IMR-90 (cell line): ENCODE measurements around the gene STIL. TPM values are rescaled to one million over a fixed set of nuclear protein-coding genes. Genes with fewer than 3 reads are reported as not detected.

Source experiments
- ATAC-seq: fragments of 200-7000 bp; cut with Tn5 transposase; 2 replicates; pipeline ENCODE4 v1.9.1; 2020; ENCODE audit warnings: low read depth, mild to moderate bottlenecking, moderate library complexity
- BruUV-seq: library from RNA; stranded (reverse); fragments of 400-500 nt; replicated peaks from 2 replicates; lab custom pipeline; 2021; lab: Mats Ljungman, UMichigan
- CTCF ChIA-PET: fragments of 300-600 bp; formaldehyde crosslinking; extraction: SDS; loops from one replicate; lab custom pipeline; 2021; ENCODE audit warnings: antibody characterized with exemption; lab: Yijun Ruan, JAX
- POLR2A ChIA-PET: fragments of 300-600 bp; sonication (Branson Sonifier 250); formaldehyde crosslinking; loops from one replicate; lab custom pipeline; 2022; ENCODE audit warnings: antibody characterized with exemption; ENCODE audit not compliant: unreplicated experiment; lab: Charles Lee
- DNase-seq: peaks from one replicate; pipeline ENCODE4 v3.0.0; 2013
- H2AFZ ChIP-seq: replicated peaks from 2 replicates; pipeline ENCODE3; 2013; ENCODE audit warnings: low read length, mild to moderate bottlenecking; ENCODE audit not compliant: poor library complexity
- H2AK5ac ChIP-seq: 2 replicates; pipeline ENCODE4 v1.6.1; 2013; ENCODE audit warnings: low read depth, low read length, inconsistent platforms
- H2AK9ac ChIP-seq: replicated peaks from 2 replicates; pipeline ENCODE3; 2013; ENCODE audit warnings: mild to moderate bottlenecking, low read depth, low read length, moderate library complexity; ENCODE audit not compliant: poor library complexity
- H2BK120ac ChIP-seq: 2 replicates; pipeline ENCODE4 v1.6.1; 2013; ENCODE audit warnings: low read depth, low read length, inconsistent platforms
- H2BK15ac ChIP-seq: 3 replicates; pipeline ENCODE4 v1.6.1; 2013; ENCODE audit warnings: low read depth, low read length, inconsistent platforms
- H2BK20ac ChIP-seq: 2 replicates; pipeline ENCODE4 v1.6.1; 2013; ENCODE audit warnings: low read depth, mild to moderate bottlenecking, inconsistent platforms, low read length, moderate library complexity
- H2BK5ac ChIP-seq: 2 replicates; pipeline ENCODE4 v1.6.1; 2013; ENCODE audit warnings: mild to moderate bottlenecking, low read depth, low read length, inconsistent platforms; ENCODE audit not compliant: poor library complexity, severe bottlenecking
- H3K14ac ChIP-seq: replicated peaks from 2 replicates; pipeline ENCODE4 v1.6.1; 2013; ENCODE audit warnings: low read depth, low read length, inconsistent platforms
- H3K18ac ChIP-seq: 2 replicates; pipeline ENCODE4 v1.6.1; 2013; ENCODE audit warnings: low read depth, low read length, control low read depth
- H3K23ac ChIP-seq: 2 replicates; pipeline ENCODE4 v1.6.1; 2013; ENCODE audit warnings: low read depth, low read length, inconsistent platforms
- H3K27ac ChIP-seq: 2 replicates; pipeline ENCODE4 v1.5.1; 2013; ENCODE audit warnings: mild to moderate bottlenecking, control low read depth, low read length; ENCODE audit not compliant: insufficient read depth
- H3K27me3 ChIP-seq: 2 replicates; pipeline ENCODE4 v1.6.1; 2013; ENCODE audit warnings: low read length; ENCODE audit not compliant: control insufficient read depth, insufficient read depth
- H3K36me3 ChIP-seq: 2 replicates; pipeline ENCODE4 v1.6.1; 2013; ENCODE audit warnings: low read length, mixed read lengths; ENCODE audit not compliant: control insufficient read depth, insufficient read depth
- H3K4ac ChIP-seq: 2 replicates; pipeline ENCODE4 v1.6.1; 2013; ENCODE audit warnings: low read depth, low read length, inconsistent platforms
- H3K4me1 ChIP-seq: 2 replicates; pipeline ENCODE4 v1.6.1; 2013; ENCODE audit warnings: low read length, mixed read lengths; ENCODE audit not compliant: control insufficient read depth, insufficient read depth
- H3K4me2 ChIP-seq: 2 replicates; pipeline ENCODE4 v1.6.1; 2013; ENCODE audit warnings: low read depth, mild to moderate bottlenecking, control low read depth, low read length, moderate library complexity
- H3K4me3 ChIP-seq: 2 replicates; pipeline ENCODE4 v1.5.1; 2013; ENCODE audit warnings: low read depth, mild to moderate bottlenecking, control low read depth, low read length, moderate library complexity; ENCODE audit not compliant: insufficient read depth
- H3K56ac ChIP-seq: 2 replicates; pipeline ENCODE4 v1.6.1; 2013; ENCODE audit warnings: low read length, inconsistent platforms; ENCODE audit not compliant: insufficient read depth; ENCODE audit errors: extremely low read depth
- H3K79me1 ChIP-seq, 2 experiments: 2 replicates each; pipeline ENCODE4 v1.6.1; 2013; ENCODE audit warnings: low read length in 2 of 2, inconsistent platforms in 1 of 2, low read depth in 1 of 2
- H3K9ac ChIP-seq: 2 replicates; pipeline ENCODE4 v1.6.1; 2013; ENCODE audit warnings: low read depth, low read length, control low read depth
- H3K9me1 ChIP-seq: 2 replicates; pipeline ENCODE4 v1.6.1; 2013; ENCODE audit warnings: low read length, inconsistent platforms; ENCODE audit not compliant: insufficient read depth
- H3K9me3 ChIP-seq: 2 replicates; pipeline ENCODE4 v1.6.1; 2013; ENCODE audit warnings: low read length; ENCODE audit not compliant: control insufficient read depth, insufficient read depth
- H4K20me1 ChIP-seq: 2 replicates; pipeline ENCODE4 v1.6.1; 2013; ENCODE audit warnings: low read length, inconsistent platforms; ENCODE audit not compliant: insufficient read depth
- H4K5ac ChIP-seq: 2 replicates; pipeline ENCODE4 v1.6.1; 2013; ENCODE audit warnings: mild to moderate bottlenecking, low read depth, low read length, control low read depth
- H4K8ac ChIP-seq, 2 experiments: 2 replicates each; pipeline ENCODE4 v1.6.1; 2013; ENCODE audit warnings: low read depth in 2 of 2, low read length in 2 of 2, control low read depth in 1 of 2, inconsistent platforms in 1 of 2
- H4K91ac ChIP-seq: 2 replicates; pipeline ENCODE4 v1.6.1; 2013; ENCODE audit warnings: low read depth, low read length, inconsistent platforms; ENCODE audit not compliant: insufficient read depth
- BHLHE40 ChIP-seq: fragments of 150-350 bp; IDR thresholded peaks from 2 replicates; pipeline ENCODE4 v1.6.1; 2016; ENCODE audit warnings: mild to moderate bottlenecking, low read depth, low read length
- CEBPB ChIP-seq: IDR thresholded peaks from 2 replicates; pipeline ENCODE4 v1.6.1; 2012; ENCODE audit warnings: low read depth, low read length, improper control_type of control experiment
- CHD1 ChIP-seq: IDR thresholded peaks from 2 replicates; pipeline ENCODE4 v1.6.1; 2012; ENCODE audit warnings: low read depth, low read length, improper control_type of control experiment
- FOS ChIP-seq: fragments of 150-350 bp; IDR thresholded peaks from 2 replicates; pipeline ENCODE4 v1.6.1; 2016; ENCODE audit warnings: low read depth, low read length
- MAFK ChIP-seq: IDR thresholded peaks from 2 replicates; pipeline ENCODE4 v1.6.1; 2012; ENCODE audit warnings: low read depth, low read length, improper control_type of control experiment
- MAZ ChIP-seq: IDR thresholded peaks from 2 replicates; pipeline ENCODE4 v1.6.1; 2012; ENCODE audit warnings: low read depth, mild to moderate bottlenecking, low read length, improper control_type of control experiment, moderate library complexity, borderline replicate concordance
- MXI1 ChIP-seq: IDR thresholded peaks from 2 replicates; pipeline ENCODE4 v1.6.1; 2012; ENCODE audit warnings: low read depth, mild to moderate bottlenecking, low read length, moderate library complexity, borderline replicate concordance
- NFE2L2 ChIP-seq: fragments of 150-350 bp; IDR thresholded peaks from 2 replicates; pipeline ENCODE4 v1.6.1; 2016; ENCODE audit warnings: low read depth, mild to moderate bottlenecking, low read length
- POLR2A ChIP-seq: IDR thresholded peaks from 2 replicates; pipeline ENCODE4 v1.6.1; 2012; ENCODE audit warnings: mild to moderate bottlenecking, low read depth, low read length
- RAD21 ChIP-seq: IDR thresholded peaks from 2 replicates; pipeline ENCODE4 v1.6.1; 2012; ENCODE audit warnings: low read length, improper control_type of control experiment
- RCOR1 ChIP-seq: IDR thresholded peaks from 2 replicates; pipeline ENCODE4 v1.6.1; 2012; ENCODE audit warnings: mild to moderate bottlenecking, low read length, improper control_type of control experiment; ENCODE audit not compliant: insufficient replicate concordance
- RFX5 ChIP-seq: IDR thresholded peaks from 2 replicates; pipeline ENCODE4 v1.8.0; 2012; ENCODE audit warnings: low read depth, mild to moderate bottlenecking, low read length, moderate library complexity
- SMC3 ChIP-seq: fragments of 150-350 bp; IDR thresholded peaks from 2 replicates; pipeline ENCODE4 v1.6.1; 2016; ENCODE audit warnings: low read depth, mild to moderate bottlenecking, antibody characterized with exemption, low read length, moderate library complexity
- WGBS, 2 experiments: methylation state at CpG; one replicate each; pipeline versions ENCODE4 v1.1.5 to v1.1.7; 2013; ENCODE audit warnings: missing lambda C conversion rate in 2 of 2; ENCODE audit not compliant: insufficient read length in 1 of 2; ENCODE audit errors: extremely low coverage in 2 of 2; 5-methylcytosine and 5-hydroxymethylcytosine counted together
- dilution Hi-C: fragments of 300-500 bp; cut with HindIII; formaldehyde crosslinking; loops from one replicate; pipeline ENCODE4 v1.14.3; 2018; ENCODE audit warnings: low sequenced_read_pairs; ENCODE audit not compliant: unreplicated experiment
- in situ Hi-C: fragments of 300-500 bp; cut with MboI; formaldehyde crosslinking; loops from 3 replicates; pipeline ENCODE4 v1.14.3; 2019; ENCODE audit warnings: low sequenced_read_pairs, inconsistent platforms, mixed read lengths
- intact Hi-C: fragments of 100-400 bp; cut with micrococcal nuclease; formaldehyde crosslinking; loops from 2 replicates; pipeline ENCODE4 v1.10.0; 2022
- polyA plus RNA-seq, 3 experiments: library from polyadenylated mRNA; depleted of rRNA; stranded (reverse); fragments of >200 nt; gene quantifications; 2 replicates each; pipeline ENCODE4 v1.2.3, GENCODE V29; 2012; ENCODE audit warnings: low replicate concordance in 1 of 3
- total RNA-seq: library from RNA; depleted of rRNA; stranded (reverse); fragments of >200 nt; gene quantifications from 2 replicates; pipeline ENCODE4 v1.2.3, GENCODE V29; 2012
- TF ChIP-seq, protein P1 (sequence below): fragments of 150-350 bp; IDR thresholded peaks from 2 replicates; pipeline ENCODE4 v1.6.1; 2016; ENCODE audit warnings: low read depth, mild to moderate bottlenecking, low read length, moderate library complexity, borderline replicate concordance
- TF ChIP-seq, protein P2 (sequence below): conservative IDR thresholded peaks from 2 replicates; pipeline ENCODE4 v1.5.1; 2012; ENCODE audit warnings: mild to moderate bottlenecking, low read depth, low read length, improper control_type of control experiment
- TF ChIP-seq, protein P3 (sequence below): fragments of 150-350 bp; IDR thresholded peaks from 2 replicates; pipeline ENCODE4 v1.6.1; 2017; ENCODE audit warnings: mild to moderate bottlenecking, antibody characterized with exemption, low read length, low read depth

The STIL gene
- total and polyA plus RNA-seq, 2 of the 4 experiments (the other 2 are of a cell fraction) = 6.8 to 17.2 TPM

DNA sequence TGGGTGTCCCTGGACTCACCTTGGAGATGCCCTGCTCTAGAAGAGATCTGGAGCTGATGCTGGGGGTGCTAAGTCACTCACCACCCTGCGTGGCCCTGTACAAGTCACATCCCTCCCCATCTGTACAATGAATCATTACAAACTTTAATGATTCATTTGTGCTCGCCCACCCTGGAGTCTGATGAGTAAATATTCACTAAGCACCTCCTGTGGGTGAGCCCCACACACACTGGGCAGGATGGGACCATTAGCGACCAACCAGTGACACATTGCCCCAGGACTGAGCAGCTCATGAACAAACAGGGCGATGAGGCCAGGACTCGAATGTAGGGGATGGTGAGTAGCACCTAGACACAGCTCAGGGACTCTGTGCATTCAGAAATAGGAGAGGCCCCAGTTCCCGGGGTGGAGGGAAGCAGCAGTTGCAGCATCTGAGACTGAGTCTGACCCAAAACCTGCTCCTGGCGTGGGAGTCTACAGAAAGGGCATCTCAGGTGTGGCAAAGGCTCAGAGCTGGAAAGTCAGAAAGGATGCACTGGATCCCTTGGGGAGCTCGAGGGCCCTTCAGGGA, 106.1 kb downstream of the STIL start:
- H3K27ac ChIP-seq = no peak overlapping the region
- 42% methylated on average over 4 of the region's 8 CpGs; no CpG with 5 or more reads in 1 of the 2 experiments for WGBS, 2 experiments
- no peaks in the 10 kb centered on the region for H4K20me1 ChIP-seq
- no peak overlapping the region for H2AK9ac ChIP-seq
- no peak for ATAC-seq
- CTCF ChIA-PET = no interaction called here
- no peaks in the 10 kb centered on the region for H3K36me3 ChIP-seq
- H2BK20ac ChIP-seq = no peak overlapping the region
- dilution Hi-C loops = no loop called here
- no peak overlapping the region for H3K18ac ChIP-seq
- no peak overlapping the region for H3K4me3 ChIP-seq
- POLR2A ChIA-PET = no interaction called here
- H3K79me1 ChIP-seq = no peaks in the 10 kb centered on the region
- no peak overlapping the region for H3K23ac ChIP-seq
- no peak for TF ChIP-seq FOS
- no peak for TF ChIP-seq RFX5
- TF ChIP-seq, protein P1, sequence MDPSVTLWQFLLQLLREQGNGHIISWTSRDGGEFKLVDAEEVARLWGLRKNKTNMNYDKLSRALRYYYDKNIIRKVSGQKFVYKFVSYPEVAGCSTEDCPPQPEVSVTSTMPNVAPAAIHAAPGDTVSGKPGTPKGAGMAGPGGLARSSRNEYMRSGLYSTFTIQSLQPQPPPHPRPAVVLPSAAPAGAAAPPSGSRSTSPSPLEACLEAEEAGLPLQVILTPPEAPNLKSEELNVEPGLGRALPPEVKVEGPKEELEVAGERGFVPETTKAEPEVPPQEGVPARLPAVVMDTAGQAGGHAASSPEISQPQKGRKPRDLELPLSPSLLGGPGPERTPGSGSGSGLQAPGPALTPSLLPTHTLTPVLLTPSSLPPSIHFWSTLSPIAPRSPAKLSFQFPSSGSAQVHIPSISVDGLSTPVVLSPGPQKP = no peak
- no peak for TF ChIP-seq POLR2A
- no peak for TF ChIP-seq NFE2L2
- TF ChIP-seq RAD21 = no peak
- TF ChIP-seq MAZ = no peak
- TF ChIP-seq RCOR1 = no peak
- TF ChIP-seq, protein P2, sequence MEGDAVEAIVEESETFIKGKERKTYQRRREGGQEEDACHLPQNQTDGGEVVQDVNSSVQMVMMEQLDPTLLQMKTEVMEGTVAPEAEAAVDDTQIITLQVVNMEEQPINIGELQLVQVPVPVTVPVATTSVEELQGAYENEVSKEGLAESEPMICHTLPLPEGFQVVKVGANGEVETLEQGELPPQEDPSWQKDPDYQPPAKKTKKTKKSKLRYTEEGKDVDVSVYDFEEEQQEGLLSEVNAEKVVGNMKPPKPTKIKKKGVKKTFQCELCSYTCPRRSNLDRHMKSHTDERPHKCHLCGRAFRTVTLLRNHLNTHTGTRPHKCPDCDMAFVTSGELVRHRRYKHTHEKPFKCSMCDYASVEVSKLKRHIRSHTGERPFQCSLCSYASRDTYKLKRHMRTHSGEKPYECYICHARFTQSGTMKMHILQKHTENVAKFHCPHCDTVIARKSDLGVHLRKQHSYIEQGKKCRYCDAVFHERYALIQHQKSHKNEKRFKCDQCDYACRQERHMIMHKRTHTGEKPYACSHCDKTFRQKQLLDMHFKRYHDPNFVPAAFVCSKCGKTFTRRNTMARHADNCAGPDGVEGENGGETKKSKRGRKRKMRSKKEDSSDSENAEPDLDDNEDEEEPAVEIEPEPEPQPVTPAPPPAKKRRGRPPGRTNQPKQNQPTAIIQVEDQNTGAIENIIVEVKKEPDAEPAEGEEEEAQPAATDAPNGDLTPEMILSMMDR = no peak
- TF ChIP-seq CEBPB = no peak
- TF ChIP-seq CHD1 = no peak
- no peak for TF ChIP-seq MAFK
- TF ChIP-seq SMC3 = no peak
- no peak for TF ChIP-seq BHLHE40
- TF ChIP-seq MXI1 = no peak
- TF ChIP-seq, protein P3, sequence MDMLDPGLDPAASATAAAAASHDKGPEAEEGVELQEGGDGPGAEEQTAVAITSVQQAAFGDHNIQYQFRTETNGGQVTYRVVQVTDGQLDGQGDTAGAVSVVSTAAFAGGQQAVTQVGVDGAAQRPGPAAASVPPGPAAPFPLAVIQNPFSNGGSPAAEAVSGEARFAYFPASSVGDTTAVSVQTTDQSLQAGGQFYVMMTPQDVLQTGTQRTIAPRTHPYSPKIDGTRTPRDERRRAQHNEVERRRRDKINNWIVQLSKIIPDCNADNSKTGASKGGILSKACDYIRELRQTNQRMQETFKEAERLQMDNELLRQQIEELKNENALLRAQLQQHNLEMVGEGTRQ = no peak
- no peak overlapping the region for H4K8ac ChIP-seq
- H4K91ac ChIP-seq = no peak overlapping the region
- peak overlapping the region; percentile 32 for H2AFZ ChIP-seq
- H2AK5ac ChIP-seq = no peak overlapping the region
- H3K9me3 ChIP-seq = no peaks in the 10 kb centered on the region
- no peak overlapping the region for H3K56ac ChIP-seq
- no peak overlapping the region for H3K4ac ChIP-seq
- H3K4me2 ChIP-seq = no peak overlapping the region
- H2BK5ac ChIP-seq = no peak overlapping the region
- H2BK120ac ChIP-seq = no peak overlapping the region
- no peak for DNase-seq
- H3K14ac ChIP-seq = no peak overlapping the region
- no peaks in the 10 kb centered on the region for H3K9me1 ChIP-seq
- intact Hi-C loops = no loop called here
- H4K5ac ChIP-seq = no peak overlapping the region
- in situ Hi-C loops = no loop called here
- no peaks in the 10 kb centered on the region for H3K4me1 ChIP-seq
- H2BK15ac ChIP-seq = no peak overlapping the region
- H3K9ac ChIP-seq = no peak overlapping the region
- peaks cover 17% of the 10 kb centered on the region for H3K27me3 ChIP-seq
- BruUV-seq = no TSS peak
